A673 (cell line): ENCODE results near the gene DMC1. TPM values are rescaled to one million over a fixed set of nuclear protein-coding genes. Genes with fewer than 3 reads are reported as not detected.

ENCODE experiments used
- BruUV-seq: library from RNA; stranded (reverse); fragments of 400-500 nt; replicated peaks from 2 replicates; lab custom pipeline; 2021; lab: Mats Ljungman, UMichigan
- CTCF ChIA-PET: fragments of 300-600 bp; sonication (Branson Sonifier 250); formaldehyde crosslinking; loops from one replicate; lab custom pipeline; 2022; ENCODE audit warnings: antibody characterized with exemption; lab: Charles Lee
- POLR2A ChIA-PET: fragments of 300-600 bp; sonication (Branson Sonifier 250); formaldehyde crosslinking; loops from one replicate; lab custom pipeline; 2022; ENCODE audit warnings: antibody characterized with exemption; ENCODE audit not compliant: low non-redundant PET; lab: Charles Lee
- DNase-seq: peaks from one replicate; pipeline ENCODE4 v3.0.0-alpha.2; 2015; ENCODE audit warnings: low spot score
- H3K27ac ChIP-seq: fragments of 200-600 bp; sonication (generic); 2 replicates; pipeline ENCODE4 v1.5.1; 2016; ENCODE audit warnings: mixed run types, low read depth, mild to moderate bottlenecking, mixed read lengths, antibody characterized with exemption, low read length; ENCODE audit not compliant: poor library complexity, severe bottlenecking
- H3K27me3 ChIP-seq: fragments of 200-600 bp; sonication (generic); replicated peaks from 2 replicates; pipeline ENCODE4 v1.6.1; 2017; ENCODE audit warnings: mixed run types, low read depth, mild to moderate bottlenecking, mixed read lengths, antibody characterized with exemption, low read length; ENCODE audit not compliant: insufficient read depth, poor library complexity
- H3K36me3 ChIP-seq: fragments of 200-600 bp; sonication (generic); 2 replicates; pipeline ENCODE4 v1.6.1; 2016; ENCODE audit warnings: mixed run types, mild to moderate bottlenecking, mixed read lengths, antibody characterized with exemption, low read length; ENCODE audit not compliant: insufficient read depth, poor library complexity, severe bottlenecking
- H3K4me1 ChIP-seq: fragments of 200-600 bp; sonication (generic); 2 replicates; pipeline ENCODE4 v1.6.1; 2017; ENCODE audit warnings: mixed run types, mild to moderate bottlenecking, mixed read lengths, antibody characterized with exemption, low read length; ENCODE audit not compliant: insufficient read depth, poor library complexity, severe bottlenecking
- H3K4me3 ChIP-seq: fragments of 200-600 bp; sonication (generic); 2 replicates; pipeline ENCODE4 v1.5.1; 2016; ENCODE audit warnings: low read depth, mixed run types, mild to moderate bottlenecking, mixed read lengths, low read length; ENCODE audit not compliant: poor library complexity, severe bottlenecking
- H3K9me3 ChIP-seq: fragments of 200-600 bp; sonication (generic); 2 replicates; pipeline ENCODE4 v1.6.1; 2016; ENCODE audit warnings: mixed run types, low read depth, mild to moderate bottlenecking, mixed read lengths, antibody characterized with exemption, low read length; ENCODE audit not compliant: poor library complexity, severe bottlenecking
- EZH2 ChIP-seq: fragments of 200-600 bp; sonication (generic); IDR thresholded peaks from 2 replicates; pipeline ENCODE4 v1.6.1; 2017; ENCODE audit warnings: borderline replicate concordance, low read depth, mild to moderate bottlenecking, mixed read lengths, antibody characterized with exemption, low read length; ENCODE audit not compliant: poor library complexity, severe bottlenecking
- intact Hi-C: fragments of 100-400 bp; cut with micrococcal nuclease; formaldehyde crosslinking; loops from one replicate; pipeline ENCODE4 v1.10.0; 2022; ENCODE audit not compliant: unreplicated experiment
- total RNA-seq: library from RNA; stranded (reverse); gene quantifications from 2 replicates; pipeline ENCODE4 v1.2.3, GENCODE V29; 2021
- TF ChIP-seq, protein P1 (sequence below): fragments of 300-800, 200-600 bp; sonication (generic); conservative IDR thresholded peaks from 2 replicates; pipeline ENCODE4 v1.5.1; 2017; ENCODE audit warnings: low read depth, mild to moderate bottlenecking, antibody characterized with exemption, low read length, moderate library complexity, mixed read lengths

DMC1 gene
- total RNA-seq, 1 experiment from 2014 or later, result 2.3 TPM

DNA sequence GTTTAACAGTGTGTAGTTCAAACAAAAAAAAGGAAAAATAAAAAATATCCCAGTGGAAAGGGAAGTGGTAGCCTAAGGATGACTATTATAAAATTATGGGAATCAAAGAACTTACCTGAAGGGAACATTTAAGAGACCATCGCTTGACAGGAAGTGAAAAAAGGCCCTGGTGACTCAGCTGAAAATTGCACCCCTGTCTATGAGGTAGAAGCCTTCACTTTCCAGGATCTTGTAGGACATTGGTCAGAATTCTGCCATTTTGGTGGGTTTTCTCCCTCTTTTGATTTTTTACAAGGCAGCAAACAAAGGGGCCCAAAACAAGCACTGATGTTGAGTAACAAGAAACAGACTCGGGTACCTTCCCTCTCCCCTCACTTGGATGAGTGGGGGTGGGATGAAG is 79.5 kb downstream of the DMC1 start:
- POLR2A ChIA-PET, result no interaction called here
- no TSS peak for BruUV-seq

DNA sequence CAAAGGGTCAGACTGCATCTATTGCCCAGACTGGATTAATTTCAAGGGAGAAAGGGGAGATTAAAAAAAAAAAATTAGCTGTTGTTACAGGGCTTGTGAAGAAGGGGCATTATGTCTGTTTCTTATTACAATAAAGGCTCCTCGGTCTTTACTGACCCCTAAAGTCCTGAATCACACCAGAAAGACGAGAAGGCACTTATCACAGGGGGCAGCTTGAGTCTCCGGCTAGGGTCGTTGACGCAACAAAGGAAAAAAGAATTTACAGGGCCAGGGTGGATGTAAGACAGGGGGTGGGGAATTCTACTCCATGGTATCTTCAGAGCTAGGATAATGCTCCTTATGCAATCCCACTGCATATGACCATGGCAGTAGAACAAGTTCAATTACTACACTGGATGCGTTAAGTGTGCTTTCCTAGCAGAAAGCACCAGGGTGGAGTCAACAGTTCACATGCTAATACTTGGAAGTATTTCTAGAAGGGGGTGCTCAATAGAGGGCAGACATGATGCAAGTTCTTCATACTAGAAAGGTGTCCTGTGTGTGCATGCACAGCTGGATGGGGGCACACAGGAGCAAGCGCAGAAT is 80.3 kb downstream of the DMC1 start:
- DNase-seq, result no peak
- POLR2A ChIA-PET, result no interaction called here

More for the DNA sequence above, 79.5 kb downstream of the DMC1 start:
- Histone ChIP-seq H3K4me3 (no peak overlapping the region), H3K36me3 (peaks cover 100% of the 10 kb centered on the region), H3K9me3 (no peaks in the 10 kb centered on the region), H3K4me1 (no peaks in the 10 kb centered on the region), H3K27me3 (no peaks in the 10 kb centered on the region), H3K27ac (peak overlapping the region; percentile 17)
- no peak for DNase-seq
- TF ChIP-seq, protein P1, sequence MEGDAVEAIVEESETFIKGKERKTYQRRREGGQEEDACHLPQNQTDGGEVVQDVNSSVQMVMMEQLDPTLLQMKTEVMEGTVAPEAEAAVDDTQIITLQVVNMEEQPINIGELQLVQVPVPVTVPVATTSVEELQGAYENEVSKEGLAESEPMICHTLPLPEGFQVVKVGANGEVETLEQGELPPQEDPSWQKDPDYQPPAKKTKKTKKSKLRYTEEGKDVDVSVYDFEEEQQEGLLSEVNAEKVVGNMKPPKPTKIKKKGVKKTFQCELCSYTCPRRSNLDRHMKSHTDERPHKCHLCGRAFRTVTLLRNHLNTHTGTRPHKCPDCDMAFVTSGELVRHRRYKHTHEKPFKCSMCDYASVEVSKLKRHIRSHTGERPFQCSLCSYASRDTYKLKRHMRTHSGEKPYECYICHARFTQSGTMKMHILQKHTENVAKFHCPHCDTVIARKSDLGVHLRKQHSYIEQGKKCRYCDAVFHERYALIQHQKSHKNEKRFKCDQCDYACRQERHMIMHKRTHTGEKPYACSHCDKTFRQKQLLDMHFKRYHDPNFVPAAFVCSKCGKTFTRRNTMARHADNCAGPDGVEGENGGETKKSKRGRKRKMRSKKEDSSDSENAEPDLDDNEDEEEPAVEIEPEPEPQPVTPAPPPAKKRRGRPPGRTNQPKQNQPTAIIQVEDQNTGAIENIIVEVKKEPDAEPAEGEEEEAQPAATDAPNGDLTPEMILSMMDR, result no peak
- no peak for TF ChIP-seq EZH2
- intact Hi-C loops, result loop anchor here (10.0 kb wide), 1 partner anchor 616 kb away; no protein-coding TSS in a partner anchor
- CTCF ChIA-PET, result no interaction called here

DNA sequence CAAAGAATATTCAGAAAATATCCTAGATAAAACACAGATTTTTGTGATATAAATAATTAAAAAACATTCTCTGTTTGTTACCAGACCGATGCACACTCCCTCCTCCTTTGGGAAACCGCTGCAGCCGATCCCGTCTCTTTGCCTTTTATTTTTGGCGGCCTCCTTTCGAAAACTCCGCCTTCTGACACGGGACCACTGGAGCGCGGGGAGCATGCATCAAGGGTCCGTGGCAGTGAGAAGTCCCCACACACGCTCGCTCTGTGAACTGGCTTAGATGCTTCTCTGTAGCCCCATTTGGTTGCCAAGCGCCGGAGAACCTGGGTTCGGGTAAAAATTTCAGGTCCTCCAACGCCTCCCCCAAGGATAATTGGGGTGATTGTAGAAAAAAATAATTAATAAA is 80.8 kb downstream of the DMC1 start:
- H3K4me3 ChIP-seq, result no peak overlapping the region
- ChIA-PET CTCF (no interaction called here), POLR2A (no interaction called here)
- no TSS peak for BruUV-seq
- no peaks in the 10 kb centered on the region for H3K4me1 ChIP-seq
- H3K27me3 ChIP-seq, result no peaks in the 10 kb centered on the region
- H3K27ac ChIP-seq, result no peak overlapping the region
- no peaks in the 10 kb centered on the region for H3K9me3 ChIP-seq
- DNase-seq, result no peak
- intact Hi-C loops, result no loop called here
- H3K36me3 ChIP-seq, result peaks cover 99% of the 10 kb centered on the region
- TF ChIP-seq, protein P1, result no peak
- TF ChIP-seq EZH2, result no peak

More for the DNA sequence above, 80.3 kb downstream of the DMC1 start:
- H3K27ac ChIP-seq, result peak overlapping the region; percentile 17
- no peaks in the 10 kb centered on the region for H3K4me1 ChIP-seq
- no peaks in the 10 kb centered on the region for H3K27me3 ChIP-seq
- H3K9me3 ChIP-seq, result no peaks in the 10 kb centered on the region
- no peak for TF ChIP-seq EZH2
- TF ChIP-seq, protein P1, result no peak
- CTCF ChIA-PET, result no interaction called here
- intact Hi-C loops, result loop anchor here (10.0 kb wide), 1 partner anchor 615 kb away; no protein-coding TSS in a partner anchor
- peaks cover 99% of the 10 kb centered on the region for H3K36me3 ChIP-seq
- no TSS peak for BruUV-seq
- H3K4me3 ChIP-seq, result no peak overlapping the region
